GM19035 (cell line): Measurements from ENCODE around the gene PNPLA1.
A peak's percentile ranks its signal among the peaks of the same experiment; 100 is the strongest.

Source experiments
- ATAC-seq: cut with Tn5 transposase; IDR thresholded peaks from one replicate; pipeline ENCODE4 v1.9.1; 2021; ENCODE audit not compliant: unreplicated experiment

Gene PNPLA1

DNA sequence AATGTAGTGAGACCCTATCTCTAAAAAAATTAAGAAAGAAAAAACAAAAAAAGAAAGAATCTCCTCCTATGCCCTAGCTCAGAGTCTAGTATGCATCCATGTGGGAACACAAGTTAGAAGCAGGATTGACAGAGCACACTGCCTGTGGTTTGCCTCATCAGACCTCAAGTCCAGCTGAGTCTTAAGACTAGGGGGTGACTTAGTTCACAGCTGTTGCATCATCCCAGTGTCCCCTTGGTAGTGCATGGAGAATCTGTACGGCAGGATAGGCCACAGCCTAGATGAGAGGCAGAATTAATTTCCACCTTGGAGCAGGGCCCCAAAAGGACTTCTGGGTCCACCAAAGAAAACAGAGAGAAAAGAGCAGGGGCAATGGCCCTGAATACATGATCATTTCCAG is 13.7 kb downstream of the PNPLA1 start:
- ATAC-seq = no peak

- no peak for ATAC-seq
These were observed 14.5 kb downstream of the PNPLA1 start for GRCh38 chr6:36284359-36284758.

GRCh38 chr6:36285187-36285671 is 15.4 kb downstream of the PNPLA1 start:
- no peak for ATAC-seq

DNA sequence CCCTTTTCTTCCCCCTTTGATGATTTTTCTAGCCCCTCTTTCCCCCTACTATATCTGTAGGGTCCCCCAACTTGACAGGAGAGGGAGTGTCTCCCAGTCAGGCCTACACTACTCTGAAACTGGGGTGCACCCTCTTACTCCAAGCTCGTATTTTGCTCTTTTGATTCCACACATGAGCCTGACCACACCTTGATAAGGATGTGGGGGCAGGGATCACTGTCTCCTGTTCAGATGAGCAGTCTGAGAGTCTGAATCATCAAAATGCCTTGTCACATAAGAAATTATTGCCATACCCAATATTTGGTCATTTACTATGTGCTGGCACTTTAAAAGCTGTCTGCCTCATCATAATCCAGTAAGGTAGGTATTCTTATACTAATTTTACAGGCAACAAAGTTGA is 15.9 kb downstream of the PNPLA1 start:
- no peak for ATAC-seq

- no peak for ATAC-seq
These were observed 17.0 kb downstream of the PNPLA1 start for GRCh38 chr6:36286858-36287257.

DNA sequence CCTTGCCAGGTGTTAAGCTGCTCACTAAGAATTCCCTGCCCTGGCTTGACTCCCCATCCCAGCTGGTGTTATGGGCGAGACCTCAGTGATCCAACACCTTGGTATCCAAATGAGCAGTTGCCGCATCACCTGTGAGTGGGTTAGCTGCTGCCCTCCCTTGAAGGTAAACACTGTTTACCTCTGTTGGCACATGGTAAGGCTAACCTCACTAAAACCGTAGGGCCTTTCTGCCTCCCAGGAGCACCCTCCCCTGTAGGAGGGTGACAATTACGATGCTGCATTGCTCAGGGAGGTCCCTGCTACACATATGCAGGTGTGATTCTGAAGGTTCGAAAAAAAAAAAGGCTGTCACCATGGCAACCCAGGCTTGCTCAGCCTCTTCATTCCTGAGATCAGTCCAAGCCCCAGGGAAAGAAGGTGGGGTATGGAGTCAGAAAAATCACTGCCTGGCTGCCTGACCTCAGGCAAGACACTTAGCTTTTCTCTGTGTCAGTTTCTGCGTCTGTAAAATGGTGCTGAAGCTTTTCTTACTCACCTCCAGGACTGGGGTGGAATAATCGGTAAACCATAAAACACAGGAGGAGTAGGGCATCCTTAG is 19.5 kb downstream of the PNPLA1 start:
- no peak for ATAC-seq

DNA sequence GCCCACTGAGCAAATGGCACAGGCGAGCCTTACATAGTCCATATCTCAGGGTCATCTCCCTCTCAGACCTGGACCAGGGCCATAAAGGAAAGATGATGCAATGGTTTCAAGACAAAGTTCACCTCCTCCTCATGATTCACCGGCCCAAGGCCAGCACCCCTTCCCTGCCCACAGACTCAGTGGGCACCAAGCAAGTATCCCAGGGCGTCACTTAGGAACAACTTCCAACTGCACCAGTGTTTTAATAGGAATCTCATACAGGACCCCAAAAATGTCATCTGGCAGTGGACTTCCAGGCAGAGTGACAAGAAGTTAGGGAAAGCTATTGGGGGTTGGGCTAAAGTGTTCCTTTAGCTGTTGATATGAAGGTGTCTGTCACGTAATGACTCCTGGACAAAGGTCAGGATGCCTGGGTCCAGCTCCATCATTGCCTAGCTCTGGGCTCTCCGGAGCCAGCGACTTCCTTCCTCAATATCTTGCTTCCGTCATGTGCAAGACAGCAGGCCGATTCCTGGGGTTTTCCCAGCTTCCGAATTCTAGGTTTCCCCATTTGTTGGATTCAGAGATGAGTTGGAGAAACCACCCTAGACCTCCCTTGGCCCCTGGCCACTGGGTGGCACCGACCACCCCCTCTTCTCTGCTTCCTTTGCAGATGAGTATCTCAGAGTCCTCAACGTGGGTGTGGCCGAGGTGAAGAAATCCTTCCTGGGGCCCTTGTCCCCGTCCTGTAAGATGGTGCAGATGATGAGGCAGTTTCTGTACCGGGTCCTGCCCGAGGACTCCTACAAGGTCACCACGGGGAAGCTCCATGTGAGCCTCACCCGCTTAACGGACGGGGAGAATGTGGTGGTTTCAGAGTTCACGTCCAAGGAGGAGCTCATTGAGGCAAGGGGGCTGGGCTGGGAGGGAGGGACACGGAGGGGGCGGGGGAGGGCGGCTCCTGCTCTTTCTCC is 21.1 kb downstream of the PNPLA1 start:
- no peak for ATAC-seq

DNA sequence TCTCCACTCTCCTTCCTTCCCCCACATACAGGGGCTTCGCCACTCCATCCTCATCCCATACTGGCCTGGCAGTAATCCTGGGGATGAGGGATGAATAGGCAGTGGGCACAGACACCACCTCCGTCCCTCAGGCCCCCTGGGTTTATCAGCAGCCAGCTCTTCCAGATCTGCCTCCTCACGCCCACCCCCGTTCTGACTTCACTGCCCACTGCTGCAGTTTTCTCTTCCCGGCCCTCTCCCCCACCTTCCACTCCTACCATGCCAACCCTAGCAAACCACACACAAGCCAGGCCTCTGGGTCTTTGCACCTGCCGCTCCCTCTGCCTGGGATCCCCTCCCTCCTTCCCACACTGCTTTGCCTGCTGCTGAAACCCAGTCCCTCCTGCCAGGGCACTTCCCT is 22.3 kb downstream of the PNPLA1 start:
- ATAC-seq = no peak

DNA sequence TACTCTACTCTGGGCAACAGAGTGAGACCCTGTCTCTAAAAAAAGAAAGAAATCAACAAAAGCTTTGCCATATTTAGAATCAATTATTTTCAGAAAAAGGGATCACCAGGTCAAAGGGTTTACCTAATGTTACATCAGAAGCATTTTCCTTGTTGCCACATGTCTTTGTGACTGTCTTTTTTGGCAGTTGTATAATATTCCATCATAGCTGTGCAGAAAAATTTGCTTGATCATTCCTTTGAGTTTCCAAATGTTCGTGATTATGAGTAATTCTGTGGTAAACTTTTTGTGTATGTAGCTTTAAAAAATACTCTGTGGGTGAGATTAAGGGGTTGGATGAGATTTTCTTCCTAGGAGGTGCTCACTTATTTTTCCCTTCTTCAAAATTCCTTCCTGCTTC is 26.4 kb downstream of the PNPLA1 start:
- no peak for ATAC-seq

DNA sequence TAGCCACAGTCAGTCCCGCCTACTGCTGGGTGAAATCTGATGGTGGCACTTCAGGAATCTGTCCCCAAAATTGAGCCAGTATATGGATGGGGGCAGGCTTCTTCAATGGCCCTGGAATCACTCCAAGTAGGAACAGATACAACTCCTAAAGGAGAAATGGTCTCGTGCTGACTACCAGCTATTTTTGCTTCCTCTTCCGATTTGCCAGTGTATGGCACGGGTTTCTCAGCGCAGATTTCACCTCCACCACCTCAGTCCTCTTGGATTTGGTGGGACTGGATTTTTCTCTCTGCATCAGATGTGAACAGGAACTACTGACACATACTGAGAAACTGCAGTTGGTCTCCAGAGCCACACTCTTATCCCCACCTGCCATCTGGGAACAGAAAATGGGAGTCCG is 27.2 kb downstream of the PNPLA1 start:
- no peak for ATAC-seq

DNA sequence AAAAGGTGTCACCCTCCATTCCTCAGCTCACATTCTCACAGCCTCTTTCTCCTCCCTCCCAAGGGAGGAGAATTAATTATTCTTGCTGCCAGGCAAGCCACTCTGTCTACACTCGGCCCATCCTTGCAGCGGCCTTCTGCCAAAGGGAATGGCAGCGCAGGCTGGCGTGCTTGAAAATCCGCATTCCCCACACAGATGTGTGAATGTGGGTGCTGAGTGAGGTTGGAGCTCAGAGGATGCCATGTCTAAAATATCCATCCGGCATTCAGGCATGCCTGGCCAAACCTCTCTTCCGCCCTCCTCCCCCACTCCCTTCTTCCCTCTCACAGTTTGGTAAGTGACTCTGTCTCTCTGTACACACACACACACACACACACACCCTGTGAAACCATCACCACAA is 27.7 kb downstream of the PNPLA1 start:
- no peak for ATAC-seq

DNA sequence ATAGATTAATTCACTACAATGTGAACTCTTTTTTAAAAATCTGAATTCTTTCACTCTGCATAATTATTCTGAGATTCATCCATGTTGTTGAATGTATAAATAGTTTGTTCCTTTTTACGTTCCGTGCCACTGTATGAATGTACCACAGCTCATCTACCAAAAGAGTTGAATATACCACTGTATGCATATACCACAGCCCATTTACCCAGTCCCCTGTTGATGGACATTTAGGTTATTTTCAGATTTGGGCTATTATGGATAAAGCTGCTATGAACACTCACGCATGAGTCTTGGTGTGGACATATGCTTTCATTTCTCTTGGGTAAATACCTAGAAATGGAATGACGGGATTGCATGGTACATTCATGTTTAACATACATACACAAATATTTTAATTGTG is 28.2 kb downstream of the PNPLA1 start:
- ATAC-seq = no peak

DNA sequence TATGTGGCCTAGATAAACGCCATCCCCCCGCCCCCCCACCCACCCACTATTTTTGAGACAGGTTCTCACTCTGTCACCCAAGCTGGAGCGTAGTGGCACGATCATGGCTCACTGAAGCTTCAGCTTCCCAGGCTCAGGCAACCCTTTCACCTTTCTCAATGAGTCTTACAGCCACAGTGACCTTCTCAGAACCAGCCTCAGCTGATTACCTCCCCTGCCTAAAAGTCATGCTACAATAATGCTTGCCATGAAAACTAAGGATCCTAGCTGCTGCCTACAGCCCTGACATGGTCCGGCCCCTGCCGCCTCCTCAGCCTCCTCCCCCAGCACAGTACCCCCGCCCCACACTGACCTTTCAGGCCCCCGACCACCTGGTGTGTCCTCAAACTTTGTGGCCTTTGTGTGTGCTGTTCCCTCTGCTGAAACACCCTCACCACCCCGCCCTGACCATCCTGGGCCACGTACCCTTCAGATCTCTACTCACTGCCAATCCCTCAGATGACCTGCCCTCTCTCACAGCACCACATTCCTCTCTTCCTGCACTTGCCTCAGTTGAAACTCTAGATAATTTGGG is 31.3 kb downstream of the PNPLA1 start:
- ATAC-seq = no peak

DNA sequence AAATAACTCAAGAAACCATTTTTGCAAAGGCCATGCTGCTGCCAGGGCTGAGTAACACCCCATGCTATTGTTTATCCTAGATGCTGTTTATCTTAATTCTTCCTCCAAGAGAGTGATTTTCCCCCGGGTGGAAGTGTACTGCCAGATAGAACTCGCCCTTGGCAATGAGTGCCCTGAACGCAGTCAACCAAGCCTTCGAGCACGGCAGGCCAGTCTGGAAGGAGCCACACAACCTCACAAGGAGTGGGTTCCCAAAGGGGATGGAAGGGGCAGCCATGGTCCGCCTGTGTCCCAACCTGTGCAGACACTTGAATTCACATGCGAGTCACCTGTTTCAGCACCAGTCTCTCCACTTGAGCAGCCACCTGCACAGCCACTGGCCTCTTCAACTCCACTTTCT is 31.9 kb downstream of the PNPLA1 start:
- no peak for ATAC-seq

DNA sequence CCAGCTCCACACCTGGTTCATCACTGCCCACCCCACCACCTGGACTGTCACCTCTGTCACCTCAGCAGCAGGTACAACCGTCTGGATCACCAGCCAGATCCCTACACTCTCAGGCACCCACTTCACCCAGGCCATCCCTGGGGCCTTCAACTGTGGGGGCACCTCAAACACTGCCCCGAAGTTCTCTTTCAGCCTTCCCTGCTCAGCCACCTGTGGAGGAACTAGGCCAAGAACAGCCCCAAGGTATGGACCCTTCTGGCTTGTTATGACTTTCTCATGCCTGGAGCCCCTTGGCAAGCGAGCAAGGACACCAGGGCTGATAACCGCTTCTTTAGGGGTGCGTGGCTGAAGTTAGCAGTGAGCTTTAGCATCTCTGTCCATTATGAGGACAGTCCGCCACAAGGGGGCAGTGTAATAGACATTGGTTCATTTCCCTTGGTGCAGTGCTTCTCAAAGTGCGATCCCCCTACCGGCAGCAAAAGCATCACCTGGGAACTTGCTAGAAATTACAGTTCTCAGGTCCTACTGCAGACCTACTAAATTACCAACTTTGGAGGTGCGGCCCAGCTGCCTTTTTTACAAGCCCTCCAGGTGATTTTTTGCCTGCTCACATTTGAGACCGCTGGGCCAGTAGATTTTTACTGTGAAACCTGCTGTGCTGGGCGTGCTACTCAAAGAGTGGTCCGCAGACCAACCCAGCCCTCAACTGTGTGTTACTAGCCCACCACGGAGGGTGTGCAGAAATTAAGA is 32.5 kb downstream of the PNPLA1 start:
- peak; percentile 73 for ATAC-seq

- ATAC-seq = no peak
These were observed 36.0 kb downstream of the PNPLA1 start for GRCh38 chr6:36305885-36306284.

- no peak for ATAC-seq
These were observed 36.5 kb downstream of the PNPLA1 start for GRCh38 chr6:36306375-36306774.

DNA sequence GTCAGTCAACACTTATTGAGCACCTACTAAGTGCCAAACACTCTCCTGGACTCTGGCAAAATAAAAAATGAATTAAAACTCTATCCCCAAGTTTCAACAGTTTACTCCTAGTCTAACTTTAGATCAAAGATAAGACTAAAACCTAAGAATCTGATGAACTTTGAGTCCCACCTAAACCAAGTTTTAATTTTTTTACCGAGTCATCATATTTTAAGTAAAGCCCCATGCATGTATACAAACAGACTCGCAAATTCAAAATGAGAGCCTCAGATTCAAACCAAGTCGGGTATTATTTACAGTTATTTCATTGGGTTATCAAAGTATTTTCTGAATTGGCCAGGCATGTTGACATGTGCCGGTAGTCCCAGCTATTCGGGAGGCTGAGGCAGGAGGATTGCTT is 38.7 kb downstream of the PNPLA1 start:
- no peak for ATAC-seq

- no peak for ATAC-seq
These were observed 39.3 kb downstream of the PNPLA1 start for GRCh38 chr6:36309203-36309602.

DNA sequence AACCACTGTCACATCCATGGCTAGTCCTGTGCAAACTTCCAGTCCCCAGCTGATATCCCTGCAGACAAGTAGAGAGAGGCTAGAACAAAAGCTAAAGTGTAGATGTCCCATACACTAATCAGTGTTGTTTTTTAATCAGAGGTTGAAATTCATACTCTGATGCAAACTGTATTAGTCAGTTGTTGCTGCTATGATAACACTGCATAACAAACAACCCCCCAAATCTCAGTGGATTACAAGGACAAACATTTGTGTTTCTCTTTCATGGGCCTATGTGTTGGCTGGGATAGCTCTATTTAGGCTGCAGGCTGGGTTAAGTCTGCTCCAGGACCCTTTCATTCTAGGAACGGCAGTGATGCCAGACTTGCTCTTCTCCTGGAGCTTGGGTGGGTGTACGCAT is 40.0 kb downstream of the PNPLA1 start:
- no peak for ATAC-seq
